HG03196 (cell line): ENCODE results near the gene NSUN5.
"Not testable (repeated sequence)": the region's sequence is repeated elsewhere in the genome, so short reads cannot be mapped to it uniquely, and the experiment has no call there.

Source experiments
- ATAC-seq: cut with Tn5 transposase; IDR thresholded peaks from one replicate; pipeline ENCODE4 v1.9.1; 2021; ENCODE audit not compliant: unreplicated experiment

Gene NSUN5

GRCh38 chr7:73308665-73309214, at the start of gene NSUN5:
TSS of gene NSUN5 (minus strand) at chr7:73308826. CDS start at chr7:73308790, 36 bp downstream.
- ATAC-seq, result peak; percentile 78

DNA sequence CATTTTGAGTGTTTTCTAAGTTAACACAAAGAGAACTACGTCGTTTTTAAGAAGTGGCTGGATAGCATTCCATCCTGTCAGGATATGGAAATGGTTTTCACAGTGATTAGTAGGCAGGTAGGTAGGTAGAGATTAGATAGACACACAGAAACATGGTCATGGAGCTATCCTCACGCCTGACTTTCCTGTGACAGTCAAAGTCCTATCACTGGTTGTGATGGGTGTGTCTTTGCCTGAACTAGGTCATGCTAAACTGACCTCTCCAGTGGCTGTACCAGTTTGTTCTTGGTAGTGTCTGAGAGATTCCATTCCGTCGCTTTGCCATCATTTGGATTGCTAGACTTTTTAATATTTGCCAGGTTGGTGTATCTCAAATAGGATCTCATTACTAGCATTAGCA, 47.5 kb upstream of the NSUN5 start:
- no peak for ATAC-seq

DNA sequence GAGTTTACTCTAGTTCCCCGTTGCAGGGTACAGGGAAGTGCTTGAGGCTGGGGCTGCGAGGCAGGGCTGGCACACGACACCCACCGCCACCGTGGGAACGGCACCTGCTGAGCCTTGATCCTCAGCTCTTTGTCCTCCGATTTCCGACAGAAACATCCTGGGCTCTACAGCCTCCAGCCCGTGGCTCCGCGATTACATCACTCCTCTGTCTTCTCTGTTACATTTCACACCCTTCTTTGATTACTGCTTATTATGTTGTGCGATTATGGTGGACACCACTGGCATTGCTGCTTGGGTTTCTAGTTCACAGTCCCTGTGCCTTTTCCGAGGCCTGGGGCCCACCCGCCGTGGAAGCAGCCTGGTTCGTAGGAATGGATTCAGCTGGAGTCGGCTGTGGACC, 46.2 kb upstream of the NSUN5 start:
- ATAC-seq, result no peak

DNA sequence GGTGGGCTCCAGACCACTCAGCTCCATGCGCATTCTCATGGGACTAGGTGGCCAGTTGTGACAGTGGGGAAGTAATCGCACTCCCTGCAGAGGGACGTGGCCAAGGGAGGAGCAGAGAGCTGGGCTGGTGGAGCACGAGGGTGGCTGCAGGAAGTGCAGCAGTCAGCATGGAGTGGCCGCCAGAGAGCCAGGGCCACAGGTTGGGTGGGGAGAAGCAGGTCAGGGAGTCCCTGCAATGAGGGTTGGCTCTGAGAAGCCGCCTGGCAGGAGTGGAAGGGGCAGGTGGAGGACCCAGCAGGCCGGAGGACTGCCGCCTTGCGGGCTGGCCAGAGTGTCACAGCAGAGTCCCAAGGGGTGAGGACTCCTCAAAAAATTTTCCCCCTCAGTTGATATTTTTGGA, 45.6 kb upstream of the NSUN5 start:
- ATAC-seq, result no peak

DNA sequence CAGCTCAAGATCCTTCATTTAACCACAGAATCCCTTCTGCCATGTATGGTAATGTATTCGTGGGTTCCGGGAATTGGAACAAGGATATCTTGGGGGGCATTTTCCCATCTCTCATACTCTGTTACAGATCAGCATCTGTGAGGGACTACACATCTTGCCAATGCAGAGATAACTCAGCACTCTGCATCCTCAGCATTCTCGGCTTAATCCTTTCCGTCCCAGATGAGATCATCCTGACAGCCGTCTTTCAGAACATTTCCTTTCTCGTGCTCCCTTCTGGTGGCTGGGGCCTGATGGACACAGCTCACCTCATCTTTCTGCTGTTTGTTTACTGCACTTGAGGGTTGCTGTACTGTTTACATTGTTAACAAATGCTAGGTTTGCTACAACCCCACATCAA, 44.6 kb upstream of the NSUN5 start:
- ATAC-seq, result no peak

- no peak for ATAC-seq
These were observed 44.2 kb upstream of the NSUN5 start for GRCh38 chr7:73352784-73353183.

DNA sequence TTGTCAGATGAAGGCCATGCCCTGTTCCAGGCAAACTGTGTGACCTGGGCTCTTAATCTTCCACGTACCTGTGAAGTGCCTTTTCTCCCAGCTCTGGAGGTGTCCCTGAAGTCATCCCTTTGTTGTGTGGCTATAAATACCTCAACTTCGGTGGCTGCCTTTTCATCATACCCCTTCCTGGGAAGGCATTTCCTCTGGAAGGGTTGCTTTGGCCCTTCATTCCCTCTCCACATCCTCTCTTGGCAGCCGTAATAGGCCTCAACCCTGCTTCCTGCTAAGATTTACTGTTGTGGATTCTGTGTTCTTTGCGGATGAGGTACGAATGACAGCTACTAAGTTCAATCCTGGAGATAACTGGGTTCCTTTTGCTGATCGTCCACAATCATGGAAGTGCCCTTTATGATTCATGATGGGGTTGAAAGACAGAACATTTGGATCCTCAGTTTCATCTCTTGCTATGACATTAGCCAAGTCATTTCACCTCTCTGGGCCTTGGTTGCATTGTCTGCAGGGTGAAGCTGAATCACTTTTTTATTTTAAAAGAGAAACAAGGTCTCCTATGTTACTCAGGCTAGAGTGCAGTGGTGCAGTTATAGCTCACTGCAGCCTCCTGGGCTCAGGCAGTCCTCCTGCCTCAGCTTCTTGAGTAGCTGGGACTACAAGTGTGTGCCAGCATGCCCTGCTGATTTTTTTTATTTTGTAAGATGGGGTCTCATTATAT, 43.0 kb upstream of the NSUN5 start:
- ATAC-seq, result no peak

DNA sequence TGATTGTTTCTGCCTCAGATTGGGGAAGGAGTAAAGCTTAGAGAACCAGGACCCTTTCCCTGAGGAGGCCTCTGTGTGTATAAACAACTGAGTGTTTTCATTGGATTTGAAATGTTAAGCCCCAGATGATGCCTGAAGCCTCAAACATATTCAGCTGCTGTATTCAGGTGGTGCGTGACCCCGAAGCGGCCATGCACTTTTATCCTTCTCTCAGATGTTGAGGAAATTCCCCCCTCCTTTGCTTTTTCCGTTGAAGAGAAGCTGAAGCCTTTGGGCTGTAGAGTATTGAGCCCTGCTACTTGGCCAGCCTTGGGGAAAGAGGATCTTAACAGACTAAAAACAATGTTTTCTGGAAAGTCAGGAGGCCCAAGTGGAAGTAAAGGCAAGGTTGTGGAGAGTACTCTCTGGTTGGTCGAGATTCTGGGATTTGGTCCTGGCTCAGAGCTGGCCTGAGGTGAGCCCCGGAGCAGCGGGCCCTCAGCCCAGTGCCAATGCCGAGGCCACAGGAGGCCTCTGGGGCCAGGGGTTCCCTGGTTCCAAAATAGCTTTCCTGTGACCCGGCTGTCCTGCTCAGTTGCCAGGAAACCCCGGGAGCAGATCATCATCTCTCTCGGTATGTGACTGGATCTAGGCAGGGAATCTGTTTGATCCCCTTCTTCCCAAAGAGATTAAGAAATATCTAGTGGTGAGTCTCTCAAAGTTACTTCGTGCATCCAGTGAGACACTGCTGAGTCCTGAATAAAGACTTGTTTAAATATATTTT, 41.9 kb upstream of the NSUN5 start:
- no peak for ATAC-seq

DNA sequence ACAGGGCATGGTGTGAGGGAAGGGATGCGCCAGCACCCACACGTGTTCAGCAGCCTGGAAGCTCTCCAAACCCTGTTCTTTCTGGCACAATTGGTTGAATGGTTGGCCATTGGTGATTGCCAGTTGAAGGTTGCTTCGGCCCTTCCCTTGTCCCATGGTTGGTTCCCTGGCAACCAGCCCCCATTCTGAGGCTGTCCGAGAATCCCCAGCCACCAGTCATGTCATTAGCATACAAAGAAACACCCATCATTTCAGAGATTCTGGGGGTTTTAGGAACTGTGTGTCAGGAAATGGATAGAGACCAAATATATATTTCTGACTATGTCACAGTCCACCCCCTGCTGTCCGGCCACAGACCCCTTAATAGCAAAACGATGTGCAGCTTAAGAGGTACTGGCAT, 41.1 kb upstream of the NSUN5 start:
- no peak for ATAC-seq

DNA sequence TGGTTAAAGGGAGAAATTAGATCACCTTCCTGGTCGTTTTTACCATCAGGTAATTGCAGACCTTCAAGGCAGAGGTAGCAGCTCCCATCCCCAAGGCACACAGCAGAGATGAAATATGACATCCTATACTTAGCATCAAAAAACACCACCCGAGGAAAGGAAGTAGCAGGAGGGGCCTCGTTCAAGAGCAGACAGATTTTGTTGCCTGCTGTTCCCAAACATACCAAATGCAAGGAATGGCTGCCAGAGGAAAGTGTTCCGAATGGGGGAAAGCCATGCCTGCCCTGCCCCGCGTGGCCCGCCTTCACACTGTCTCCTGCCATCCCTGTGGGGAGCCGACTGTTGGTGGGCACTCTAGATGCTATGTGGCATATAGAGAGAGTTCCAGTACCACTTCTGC, 37.3 kb upstream of the NSUN5 start:
- no peak for ATAC-seq

DNA sequence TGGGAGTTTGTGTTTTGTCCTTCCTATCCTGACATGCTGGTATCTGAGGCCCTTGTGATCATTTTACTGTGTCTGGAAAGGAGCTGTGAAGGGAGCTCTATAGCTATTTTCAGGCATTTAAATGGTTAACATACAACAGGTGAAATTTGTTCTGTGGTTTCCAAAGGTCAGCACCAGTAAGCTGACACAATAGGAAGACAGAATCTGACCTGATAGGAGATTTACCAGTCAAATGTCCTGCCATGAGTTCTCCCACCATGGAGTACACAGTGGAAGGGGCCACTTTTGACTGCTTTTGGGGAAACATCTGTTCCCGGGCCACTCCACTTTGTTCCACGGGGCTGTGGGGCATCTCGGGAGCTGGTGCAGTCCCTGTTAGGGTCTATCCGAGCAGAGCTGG, 36.9 kb upstream of the NSUN5 start:
- no peak for ATAC-seq

DNA sequence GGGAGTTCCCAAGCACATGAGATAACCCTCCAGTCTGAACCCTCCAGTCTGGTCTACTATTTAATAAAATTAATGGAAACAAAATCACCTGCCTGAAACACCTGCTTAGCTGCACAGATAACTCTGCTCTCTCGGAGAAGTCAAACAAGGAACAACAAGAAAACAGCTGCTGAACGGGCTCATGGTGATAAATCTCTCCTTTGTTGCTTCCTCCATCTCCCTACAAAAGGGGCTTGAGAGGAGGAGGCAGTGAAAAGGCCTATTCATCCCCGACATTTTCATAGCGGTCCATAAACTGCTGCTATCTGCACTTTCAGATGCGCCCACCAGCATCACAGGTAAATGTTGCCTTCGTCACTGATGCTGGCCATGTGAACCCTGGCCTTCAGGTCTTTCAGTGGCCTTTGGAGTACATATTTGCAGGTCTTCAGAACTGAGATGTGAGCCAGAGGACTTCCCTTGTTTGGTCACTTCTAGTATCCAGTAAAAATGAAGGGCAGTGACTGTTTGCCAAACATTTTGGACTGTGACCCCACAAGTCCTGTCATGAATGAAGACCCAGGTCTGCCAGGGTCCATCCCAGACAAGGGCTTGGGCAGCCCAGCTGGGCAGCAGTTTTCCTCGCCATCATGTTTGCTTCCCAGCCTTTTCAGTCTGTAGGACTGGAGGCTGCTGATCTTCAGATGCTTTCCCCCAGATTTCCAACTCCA, 35.2 kb upstream of the NSUN5 start:
- ATAC-seq, result no peak

DNA sequence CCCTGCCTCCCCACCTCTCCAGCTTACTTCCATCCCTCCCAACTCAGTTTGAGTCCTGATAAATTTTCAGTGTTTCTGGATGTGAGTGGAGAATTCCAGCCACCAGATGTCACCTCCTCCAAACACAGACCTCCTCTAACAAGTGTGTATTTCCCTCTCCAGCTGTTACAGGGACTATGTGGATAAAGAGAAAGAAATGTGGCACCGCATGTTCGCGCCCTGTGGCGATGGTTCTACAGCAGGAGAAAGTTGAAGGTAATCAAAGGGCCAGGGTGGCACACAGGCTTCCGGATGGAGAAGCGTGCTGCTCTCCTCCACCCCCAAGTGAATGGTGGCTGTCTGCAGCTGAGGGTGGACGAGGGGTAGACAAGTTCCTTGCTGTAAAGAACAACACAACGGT, 34.0 kb upstream of the NSUN5 start:
- ATAC-seq, result no peak

DNA sequence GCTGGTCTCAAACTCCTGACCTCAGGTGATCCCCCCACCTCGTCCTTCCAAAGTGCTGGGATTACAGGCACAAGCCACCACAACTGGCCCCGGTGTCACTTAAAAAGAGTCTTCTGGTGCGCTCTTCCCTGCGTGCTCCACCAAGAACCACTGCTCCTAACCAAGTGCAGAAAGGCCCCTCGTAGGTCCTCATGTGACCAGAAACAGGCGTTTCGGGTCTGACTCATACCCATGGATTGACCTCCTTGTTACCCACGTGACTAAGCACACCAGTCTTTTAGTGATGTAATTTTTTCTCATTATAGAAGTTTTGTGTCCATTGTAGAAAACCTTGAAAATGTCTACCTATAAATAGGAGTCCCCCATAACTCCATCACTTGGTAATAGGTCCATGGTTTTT, 33.3 kb upstream of the NSUN5 start:
- ATAC-seq, result no peak

- no peak for ATAC-seq
These were observed 31.9 kb upstream of the NSUN5 start for GRCh38 chr7:73340514-73340913.

GRCh38 chr7:73338321-73338720, 29.7 kb upstream of the NSUN5 start:
- ATAC-seq, result no peak

DNA sequence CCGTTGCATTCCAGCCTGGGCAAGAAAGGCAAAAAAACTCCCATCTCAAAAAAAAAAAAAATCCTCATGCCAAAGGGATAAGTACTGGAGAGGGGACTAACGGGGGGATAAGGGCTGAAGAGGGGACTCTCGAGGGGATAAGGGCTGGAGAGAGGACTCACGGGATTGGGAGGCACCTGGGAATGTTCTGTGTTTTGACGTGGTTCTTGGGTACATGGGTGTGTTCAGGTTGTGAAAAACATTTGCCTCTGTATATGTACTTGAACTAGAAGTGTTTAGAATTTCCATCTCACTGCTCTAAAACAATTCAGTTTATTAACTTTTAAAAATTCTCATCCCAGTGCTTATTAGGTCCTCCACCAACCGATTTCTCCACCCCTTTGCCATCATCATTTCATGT, 23.8 kb upstream of the NSUN5 start:
- ATAC-seq, result no peak

DNA sequence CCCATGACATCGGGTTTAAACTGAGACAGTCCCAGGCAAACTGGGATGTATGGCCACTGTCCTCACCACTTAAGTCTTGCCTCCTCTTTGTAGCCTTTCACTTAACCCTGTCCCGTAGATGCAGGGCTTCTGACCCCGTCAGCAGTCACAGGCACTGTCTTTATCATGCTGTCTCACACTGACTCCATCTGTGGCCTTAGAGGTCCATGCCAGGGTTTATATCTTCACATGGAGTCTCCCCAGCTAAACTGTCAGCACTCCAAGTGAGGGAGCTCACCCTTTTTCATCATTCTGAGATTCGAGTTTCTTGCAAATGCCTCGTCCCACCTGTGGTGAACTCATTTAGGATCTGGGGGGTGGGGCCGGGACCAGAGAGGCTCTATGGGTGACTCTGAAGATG, 22.1 kb upstream of the NSUN5 start:
- no peak for ATAC-seq

GRCh38 chr7:73329861-73330581, 21.4 kb upstream of the NSUN5 start:
- ATAC-seq, result no peak

DNA sequence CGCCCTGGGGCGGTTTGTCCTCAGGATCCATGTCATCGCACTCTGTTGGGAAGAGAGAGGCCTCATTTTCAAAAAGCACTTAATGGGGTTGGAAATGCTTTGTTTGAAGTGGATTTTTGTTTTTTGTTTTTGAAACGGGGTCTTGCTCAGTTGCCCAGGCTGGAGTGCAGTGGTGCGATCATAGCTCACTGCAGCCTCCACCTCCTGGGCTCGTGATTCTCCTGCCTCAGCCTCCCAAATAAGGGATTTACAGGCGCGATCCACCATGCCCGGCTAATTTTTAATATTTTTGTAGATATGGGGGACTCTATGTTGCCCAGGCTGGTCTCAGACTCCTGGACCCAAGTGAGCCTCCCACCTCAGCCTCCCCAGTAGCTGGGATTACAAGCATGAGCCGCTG, 20.1 kb upstream of the NSUN5 start:
- no peak for ATAC-seq

DNA sequence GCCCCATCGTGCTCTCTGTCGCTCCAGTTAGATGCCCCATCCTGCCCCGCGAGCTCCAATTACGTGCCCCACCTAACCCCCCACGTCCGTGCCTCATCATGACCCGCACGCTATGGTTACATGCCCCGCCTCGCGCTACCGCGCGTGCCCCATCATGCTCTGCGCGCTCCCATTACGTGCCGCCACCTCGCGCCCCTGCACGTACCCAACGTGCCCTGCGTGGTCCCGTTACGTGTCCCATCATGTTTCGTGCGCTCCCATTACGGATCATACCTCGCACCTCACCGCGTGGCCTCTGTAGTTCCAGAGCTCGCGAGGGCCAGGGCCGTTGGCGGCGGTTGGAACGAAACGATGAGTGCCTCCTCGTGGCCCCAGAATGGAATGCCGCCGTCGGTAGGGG, 19.3 kb upstream of the NSUN5 start, which contains the start of the genes FKBP6 and TRIM50:
FKBP6 (plus strand) TSS at position 240 of the 400 bp plus-strand sequence. CDS start 268 bp downstream, outside the sequence.
TRIM50 (minus strand) TSS at position 161 of the 400 bp plus-strand sequence. CDS start 3,295 bp downstream, outside the sequence.
- not testable (repeated sequence) for ATAC-seq
